ENCODE measurements around the gene MAGEA9.
"Not testable (repeated sequence)": the region's sequence is repeated elsewhere in the genome, so short reads cannot be mapped to it uniquely, and the experiment has no call there.

The MAGEA9 gene

DNA sequence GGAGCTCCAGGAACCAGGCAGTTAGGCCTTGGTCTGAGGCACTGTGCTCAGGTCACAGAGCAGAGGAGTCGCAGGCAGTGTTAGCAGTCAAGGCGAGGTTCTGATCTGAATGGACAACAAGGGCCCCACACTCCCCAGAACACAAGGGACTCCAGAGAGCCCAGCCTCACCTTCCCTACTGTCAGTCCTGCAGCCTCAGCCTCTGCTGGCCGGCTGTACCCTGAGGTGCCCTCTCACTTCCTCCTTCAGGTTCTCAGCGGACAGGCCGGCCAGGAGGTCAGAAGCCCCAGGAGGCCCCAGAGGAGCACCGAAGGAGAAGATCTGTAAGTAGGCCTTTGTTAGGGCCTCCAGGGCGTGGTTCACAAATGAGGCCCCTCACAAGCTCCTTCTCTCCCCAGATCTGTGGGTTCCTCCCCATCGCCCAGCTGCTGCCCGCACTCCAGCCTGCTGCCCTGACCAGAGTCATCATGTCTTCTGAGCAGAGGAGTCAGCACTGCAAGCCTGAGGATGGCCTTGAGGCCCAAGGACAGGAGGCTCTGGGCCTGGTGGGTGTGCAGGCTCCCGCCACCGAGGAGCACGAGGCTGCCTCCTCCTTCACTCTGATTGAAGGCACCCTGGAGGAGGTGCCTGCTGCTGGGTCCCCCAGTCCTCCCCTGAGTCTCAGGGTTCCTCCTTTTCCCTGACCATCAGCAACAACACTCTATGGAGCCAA is 26.2 kb downstream of the MAGEA9 start:
- no peak for DNase-seq (ENCODE audit: low spot score)

DNA sequence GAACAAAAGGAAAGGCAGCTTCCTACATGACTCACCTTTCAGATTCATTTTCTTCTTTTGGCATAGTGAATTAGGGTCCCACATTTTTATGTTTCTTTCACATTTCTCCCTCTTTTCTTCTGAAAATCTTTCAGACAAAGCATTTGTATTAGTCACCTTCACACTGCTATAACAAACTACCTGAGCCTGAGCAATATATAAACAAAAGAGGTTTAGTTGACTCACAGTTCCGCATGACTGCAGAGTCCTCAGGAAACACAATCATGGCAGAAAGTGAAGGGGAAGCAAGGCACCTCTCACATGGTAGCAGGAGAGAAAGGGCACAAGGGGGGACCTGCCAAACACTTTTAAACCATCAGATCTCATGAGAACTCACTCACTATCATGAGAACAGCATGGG is 36.9 kb downstream of the MAGEA9 start:
- DNase-seq (ENCODE audit: low spot score), result no peak

DNA sequence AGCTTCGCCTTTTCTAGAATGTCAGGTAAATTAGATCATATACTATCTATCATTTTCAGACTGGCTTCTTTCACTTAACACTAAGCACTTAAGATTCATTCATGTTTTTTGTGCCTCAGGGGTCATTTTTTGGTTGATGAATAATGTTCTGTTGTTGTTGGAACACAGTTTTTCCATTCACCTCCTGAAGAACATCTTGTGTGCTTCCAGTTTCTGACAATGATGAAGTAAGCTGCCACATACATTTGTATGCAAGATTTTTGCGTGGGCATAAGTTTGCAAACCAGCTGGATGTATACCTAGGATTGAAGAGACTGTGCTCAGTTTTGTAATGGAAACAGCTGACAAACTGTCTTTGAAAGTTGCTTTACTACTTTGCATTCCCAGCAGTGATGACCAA is 37.6 kb downstream of the MAGEA9 start:
- no peak for DNase-seq (ENCODE audit: low spot score)

DNA sequence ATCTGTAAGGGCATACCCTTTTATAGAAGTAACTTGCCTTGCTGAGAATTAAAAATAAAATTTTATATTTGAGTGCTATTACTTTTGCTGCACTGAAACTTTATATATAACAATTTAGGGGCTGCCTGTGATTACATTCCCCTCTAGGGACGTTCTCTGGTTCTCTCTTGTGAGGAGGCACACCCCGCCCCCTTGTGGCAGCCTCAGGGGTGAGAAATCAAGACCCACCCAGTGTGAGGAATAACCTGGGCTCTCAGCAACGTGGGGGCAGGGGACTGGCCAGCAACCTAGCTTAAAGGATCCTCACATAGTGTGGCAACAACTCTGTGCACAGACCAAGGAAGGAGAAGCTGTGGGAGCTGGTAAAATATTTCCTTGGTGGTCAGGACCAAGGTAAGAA is 43.7 kb downstream of the MAGEA9 start:
- no peak for DNase-seq (ENCODE audit: low spot score)

DNA sequence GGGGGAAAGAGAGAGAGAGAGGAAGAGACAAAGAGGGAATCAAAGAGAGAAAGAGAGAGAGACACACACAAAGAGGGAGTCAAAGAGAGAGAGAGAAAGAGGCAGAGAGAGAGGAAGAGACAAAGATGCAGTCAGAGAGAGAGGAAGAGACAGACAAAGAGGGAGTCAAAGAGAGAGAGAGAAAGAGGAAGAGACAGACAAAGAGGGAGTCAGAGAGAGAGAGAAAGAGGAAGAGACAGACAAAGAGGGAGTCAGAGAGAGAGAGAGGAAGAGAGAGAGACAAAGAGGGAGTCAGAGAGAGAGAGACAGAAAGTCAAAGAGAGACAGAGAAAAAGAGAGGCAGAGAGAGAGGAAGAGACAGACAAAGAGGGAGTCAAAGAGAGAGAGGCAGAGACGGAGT is 45.5 kb downstream of the MAGEA9 start:
- DNase-seq (ENCODE audit: low spot score), result no peak

DNA sequence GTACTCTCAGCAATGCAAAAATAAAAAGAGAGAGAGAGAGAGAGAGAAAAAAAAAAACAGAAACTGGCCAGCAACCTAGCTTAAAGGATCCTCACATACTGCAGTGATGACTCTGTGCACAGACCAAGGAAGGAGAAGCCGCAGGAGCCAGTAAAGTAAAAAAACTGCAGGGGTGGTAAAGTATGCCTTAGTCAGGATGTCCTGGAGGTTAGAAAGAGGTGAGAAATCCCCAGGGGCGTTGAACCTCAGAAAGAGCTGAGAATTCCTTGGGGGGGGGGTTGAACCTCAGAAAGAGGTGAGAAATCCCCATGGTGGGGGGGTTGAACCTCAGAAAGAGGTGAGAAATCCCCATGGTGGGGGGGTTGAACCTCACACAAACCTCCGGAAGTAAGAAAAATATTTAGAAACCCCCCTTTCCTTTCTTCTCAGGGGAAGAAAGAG is 48.0 kb downstream of the MAGEA9 start:
- no peak for DNase-seq (ENCODE audit: low spot score)

DNA sequence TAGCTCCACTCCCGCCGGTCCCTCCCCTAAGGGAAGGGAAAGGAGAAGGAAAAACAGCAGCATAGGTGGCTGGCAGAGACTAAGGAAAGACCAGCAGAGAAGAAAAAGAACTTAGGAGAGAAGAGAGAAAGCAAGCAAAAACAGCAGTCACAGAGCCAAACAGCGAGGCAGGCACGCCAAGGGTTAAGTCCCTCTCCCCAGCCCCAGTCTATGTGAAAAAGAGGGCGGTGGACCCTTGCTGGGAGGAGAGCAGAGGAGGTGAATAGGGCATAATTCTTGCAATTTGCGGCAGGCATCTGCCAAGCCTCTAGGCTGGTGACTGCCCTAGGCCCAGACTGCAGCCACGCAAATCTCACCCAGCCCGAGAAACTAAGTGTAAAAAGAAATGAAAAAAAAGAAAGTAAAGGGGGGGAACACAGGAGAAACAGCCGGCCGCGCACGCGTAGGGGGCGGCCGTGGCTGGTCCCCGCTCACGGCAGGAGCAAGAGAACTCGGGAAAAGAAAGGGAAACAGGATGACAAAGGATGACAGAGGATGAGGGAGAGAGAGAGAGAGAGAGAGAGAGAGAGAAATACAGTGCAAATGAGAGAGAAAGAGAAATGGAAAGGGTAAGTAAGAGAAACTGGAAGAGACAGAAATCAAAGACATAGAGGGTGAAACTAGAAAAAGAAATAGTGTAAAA is 48.6 kb downstream of the MAGEA9 start:
- DNase-seq (ENCODE audit: low spot score), result peak; percentile 13

DNA sequence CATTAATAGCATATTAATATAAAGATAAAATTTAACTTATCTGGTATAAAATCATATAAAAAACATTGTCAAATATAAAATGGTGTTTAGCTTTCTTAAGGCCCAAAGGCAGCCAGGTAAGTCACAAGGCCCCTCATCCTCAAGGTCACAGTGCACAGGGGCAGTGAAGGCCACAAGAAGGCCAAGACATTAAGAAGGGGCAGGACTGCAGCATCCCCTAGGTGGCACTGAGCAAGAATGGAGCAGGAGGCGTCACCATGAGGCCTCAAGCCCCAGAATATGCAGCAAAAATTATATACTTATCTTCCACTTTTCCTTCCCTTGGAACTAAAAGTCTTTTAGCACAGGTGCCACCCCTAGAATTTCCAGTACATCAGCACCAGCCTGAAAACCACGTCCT is 49.7 kb downstream of the MAGEA9 start:
- DNase-seq (ENCODE audit: low spot score), result no peak

DNA sequence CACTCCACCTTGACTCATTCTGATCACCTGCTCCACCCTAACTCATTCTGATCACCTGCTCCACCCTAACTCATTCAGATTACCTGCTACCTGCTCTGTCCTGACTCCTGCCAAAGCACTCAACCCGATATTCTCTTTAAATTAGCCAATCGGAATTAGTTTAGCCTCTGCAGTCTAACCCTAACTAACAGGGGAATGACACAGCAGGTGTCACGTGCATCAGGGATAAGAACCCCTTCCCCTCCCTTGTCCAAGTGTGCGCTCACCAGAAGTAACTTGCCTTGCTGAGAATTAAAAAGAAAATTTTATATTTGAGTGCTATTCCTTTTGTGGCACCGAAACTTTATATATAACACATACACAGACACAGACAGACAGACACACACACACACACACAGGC is 55.0 kb downstream of the MAGEA9 start:
- not testable (repeated sequence) for DNase-seq (ENCODE audit: low spot score)

DNA sequence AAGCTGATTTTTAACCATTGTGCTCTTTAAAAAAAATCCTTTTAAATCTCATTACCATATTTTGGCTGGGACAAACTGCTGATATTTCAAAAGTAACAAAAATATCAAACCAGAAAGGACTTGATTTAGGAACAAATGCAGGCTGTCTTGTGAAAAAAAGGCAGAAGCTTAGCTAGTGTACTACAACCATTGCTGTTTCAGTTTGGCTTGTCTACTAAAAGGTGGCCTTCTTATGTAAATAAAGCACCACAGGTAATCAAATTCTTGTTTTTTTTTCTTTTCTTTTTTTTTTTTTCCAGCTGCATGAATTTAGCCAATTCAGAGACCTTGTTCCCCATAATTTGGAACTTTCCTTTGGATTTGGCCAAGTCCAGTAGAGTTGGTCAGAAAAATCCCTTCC is 55.4 kb downstream of the MAGEA9 start:
- DNase-seq (ENCODE audit: low spot score), result no peak

Data from AG08396 (cell line).